NCI-H345 treated with DMSO at 0.1 percent for 48 hours (cell line): ENCODE results near the gene ETV6.

ENCODE experiments used
- DNase-seq: peaks from one replicate; lab custom pipeline; 2025; ENCODE audit not compliant: unreplicated experiment; lab: John Stamatoyannopoulos, UW

The ETV6 gene

GRCh38 chr12:11875414-11875935 lies 226.0 kb downstream of the ETV6 start:
- DNase-seq = no peak

GRCh38 chr12:11876307-11876706 lies 226.8 kb downstream of the ETV6 start:
- DNase-seq = no peak

GRCh38 chr12:11877102-11877826 lies 227.8 kb downstream of the ETV6 start:
- DNase-seq = no peak

GRCh38 chr12:11877869-11878780 lies 228.7 kb downstream of the ETV6 start:
- peak; percentile 92 for DNase-seq

GRCh38 chr12:11879306-11879705 lies 229.8 kb downstream of the ETV6 start:
- DNase-seq = no peak

- DNase-seq = no peak
Measured at GRCh38 chr12:11880381-11880780, 230.9 kb downstream of the ETV6 start.

- no peak for DNase-seq
Measured at GRCh38 chr12:11881835-11882234, 232.4 kb downstream of the ETV6 start.

- DNase-seq = no peak
Measured at GRCh38 chr12:11882301-11883019, 233.0 kb downstream of the ETV6 start.

- no peak for DNase-seq
Measured at GRCh38 chr12:11884116-11884515, 234.6 kb downstream of the ETV6 start.

GRCh38 chr12:11884706-11885105 lies 235.2 kb downstream of the ETV6 start:
- DNase-seq = no peak

- peak; percentile 73 for DNase-seq
Measured at GRCh38 chr12:11885261-11886038, 236.0 kb downstream of the ETV6 start.

GRCh38 chr12:11886339-11886738 lies 236.9 kb downstream of the ETV6 start:
- no peak for DNase-seq

GRCh38 chr12:11888029-11888428 lies 238.6 kb downstream of the ETV6 start:
- DNase-seq = no peak

- no peak for DNase-seq
Measured at GRCh38 chr12:11891346-11891745, 241.9 kb downstream of the ETV6 start.

- no peak for DNase-seq
Measured at GRCh38 chr12:11891754-11892386, 242.4 kb downstream of the ETV6 start.

GRCh38 chr12:11893998-11894397 lies 244.5 kb downstream of the ETV6 start:
- DNase-seq = no peak

GRCh38 chr12:11894890-11895289 lies 245.4 kb downstream of the ETV6 start:
- no peak for DNase-seq

- DNase-seq = no peak
Measured at GRCh38 chr12:11895421-11896078, 246.1 kb downstream of the ETV6 start.

- DNase-seq = no peak
Measured at GRCh38 chr12:11896417-11896929, 247.0 kb downstream of the ETV6 start.
